HG03135 (cell line): ENCODE data around the gene NACC2.

Experiments
- ATAC-seq: cut with Tn5 transposase; IDR thresholded peaks from one replicate; pipeline ENCODE4 v1.9.1; 2021; ENCODE audit warnings: mild to moderate bottlenecking, moderate library complexity; ENCODE audit not compliant: unreplicated experiment

NACC2 gene, protein sequence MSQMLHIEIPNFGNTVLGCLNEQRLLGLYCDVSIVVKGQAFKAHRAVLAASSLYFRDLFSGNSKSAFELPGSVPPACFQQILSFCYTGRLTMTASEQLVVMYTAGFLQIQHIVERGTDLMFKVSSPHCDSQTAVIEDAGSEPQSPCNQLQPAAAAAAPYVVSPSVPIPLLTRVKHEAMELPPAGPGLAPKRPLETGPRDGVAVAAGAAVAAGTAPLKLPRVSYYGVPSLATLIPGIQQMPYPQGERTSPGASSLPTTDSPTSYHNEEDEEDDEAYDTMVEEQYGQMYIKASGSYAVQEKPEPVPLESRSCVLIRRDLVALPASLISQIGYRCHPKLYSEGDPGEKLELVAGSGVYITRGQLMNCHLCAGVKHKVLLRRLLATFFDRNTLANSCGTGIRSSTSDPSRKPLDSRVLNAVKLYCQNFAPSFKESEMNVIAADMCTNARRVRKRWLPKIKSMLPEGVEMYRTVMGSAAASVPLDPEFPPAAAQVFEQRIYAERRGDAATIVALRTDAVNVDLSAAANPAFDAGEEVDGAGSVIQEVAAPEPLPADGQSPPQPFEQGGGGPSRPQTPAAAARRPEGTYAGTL

DNA sequence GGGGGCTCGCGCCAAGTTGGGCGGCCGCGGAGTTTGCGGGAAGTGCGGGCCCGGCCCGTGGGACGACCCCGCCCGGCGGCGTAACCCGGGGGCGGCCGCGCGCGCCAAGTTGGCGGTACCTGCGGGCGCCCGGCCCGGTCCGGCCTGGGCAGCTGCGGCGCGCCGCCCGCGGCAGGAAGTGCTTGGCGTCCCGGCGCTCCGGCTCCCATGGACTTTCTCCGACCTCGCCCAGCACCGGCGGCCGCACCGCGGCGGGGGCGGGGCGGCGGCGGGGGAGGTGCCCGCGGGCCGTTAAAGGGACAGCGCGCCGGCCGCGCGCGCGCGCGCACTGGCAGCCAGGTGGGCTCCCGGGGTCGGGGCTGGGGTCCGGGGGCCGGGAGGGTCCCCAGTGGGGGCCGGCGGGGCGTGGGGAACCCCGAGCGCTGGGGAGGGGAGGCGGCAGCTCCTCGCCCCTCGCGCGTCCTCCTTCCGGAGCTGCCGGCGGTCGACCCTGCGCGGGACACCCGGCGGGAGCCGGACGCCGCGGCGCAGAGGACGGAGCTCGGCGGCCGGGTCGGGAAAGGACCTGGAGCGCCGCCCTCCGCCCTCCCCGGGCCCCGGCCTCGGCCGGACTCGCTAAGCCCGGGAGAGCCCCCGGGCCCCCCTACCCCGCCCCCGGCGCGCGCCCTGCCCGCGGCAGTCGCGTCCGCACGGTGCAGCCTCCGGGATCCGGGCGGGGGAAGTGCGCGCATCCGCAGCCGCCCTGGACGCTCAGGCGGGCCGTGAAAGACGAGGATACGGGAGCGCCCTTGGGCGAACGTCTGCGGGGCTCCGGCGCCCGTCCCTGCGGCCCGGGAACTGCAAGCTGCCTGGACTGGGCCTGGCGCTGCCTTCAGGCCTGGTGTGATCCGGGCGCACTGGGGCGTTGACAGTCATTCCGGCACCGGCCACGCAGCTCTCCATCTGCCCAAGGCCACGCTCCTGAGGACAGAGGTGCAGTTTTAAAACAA lies at the start of gene NACC2:
Gene NACC2 (minus strand): TSS at position 220 of the 989 bp plus-strand sequence. CDS start 44,768 bp downstream, outside the sequence.
- ATAC-seq, result no peak

DNA sequence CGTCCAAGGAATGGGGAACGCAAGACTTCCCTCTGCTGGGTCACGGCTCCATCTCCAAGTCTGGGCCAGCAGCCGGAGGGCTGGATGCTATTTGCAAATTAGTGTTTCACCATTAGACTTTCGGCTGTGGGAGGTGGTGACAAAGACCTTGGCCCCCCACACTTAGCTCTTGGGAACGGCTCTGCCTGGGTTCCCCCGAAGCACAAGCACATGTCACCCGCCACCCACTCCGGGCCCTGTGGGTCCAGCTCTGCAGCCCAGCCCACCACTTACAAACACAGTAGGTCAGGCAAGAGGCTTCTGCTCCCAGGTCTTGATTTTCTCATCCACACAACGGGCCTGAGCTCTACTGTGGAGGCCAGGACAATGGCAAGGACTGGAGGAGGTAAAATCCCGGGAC lies 49.4 kb upstream of the NACC2 start:
- ATAC-seq, result no peak

DNA sequence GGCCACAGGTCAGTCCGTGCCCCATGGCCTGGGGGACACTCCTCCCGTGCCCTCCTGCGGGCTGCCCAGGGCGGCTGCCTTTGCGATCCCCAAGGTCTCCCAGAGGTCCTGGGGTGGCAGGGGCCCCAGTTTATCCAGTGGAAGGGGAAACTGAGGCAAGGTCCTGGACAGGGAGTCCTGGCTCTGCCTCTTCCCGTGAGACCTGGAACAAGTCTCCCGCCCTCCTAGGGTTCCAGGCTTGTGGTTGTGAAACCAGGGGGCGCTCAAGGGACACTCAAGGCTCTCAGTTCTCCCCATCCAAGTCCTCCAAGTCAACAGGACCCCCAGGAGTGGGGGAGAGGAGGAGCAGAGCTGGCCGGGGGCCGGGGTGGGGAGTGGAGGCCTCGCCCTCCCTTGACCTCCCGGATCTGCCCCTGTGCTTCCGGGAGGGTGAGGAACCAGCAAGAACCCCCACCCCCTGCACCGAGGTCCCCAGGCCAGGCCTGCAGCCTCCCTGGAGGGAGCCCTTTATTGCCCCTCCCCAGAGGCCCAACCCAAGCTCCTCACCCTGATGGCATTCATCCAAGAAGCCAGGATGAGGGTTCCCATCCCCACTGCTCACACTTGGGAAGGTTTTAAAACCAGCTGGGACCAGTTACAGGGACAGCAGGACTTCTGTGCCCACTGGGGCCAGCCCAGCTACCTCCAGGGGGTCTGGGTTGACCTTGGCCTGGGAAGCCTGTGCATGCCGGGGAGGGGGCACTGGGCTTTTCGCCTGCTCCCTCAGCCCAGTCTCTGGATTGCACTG lies 48.3 kb upstream of the NACC2 start:
- no peak for ATAC-seq

DNA sequence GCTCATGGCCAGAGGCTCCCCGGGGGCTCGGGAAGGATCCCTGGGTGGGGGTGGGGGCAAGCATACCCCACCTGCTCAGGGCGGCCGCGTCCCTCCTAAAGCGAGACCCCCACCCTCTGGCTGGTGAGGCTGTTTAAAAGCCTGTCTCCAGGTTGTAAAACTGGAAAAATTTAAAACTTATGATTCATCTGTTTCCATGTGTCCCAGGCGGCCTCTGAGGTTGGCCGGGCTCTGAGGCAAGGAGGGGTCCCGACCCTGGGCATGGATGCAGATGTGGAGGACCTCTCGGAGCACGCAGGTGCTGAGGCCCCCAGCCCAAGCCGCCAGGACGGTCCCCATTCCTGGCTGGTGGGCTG lies 47.7 kb upstream of the NACC2 start:
- no peak for ATAC-seq

DNA sequence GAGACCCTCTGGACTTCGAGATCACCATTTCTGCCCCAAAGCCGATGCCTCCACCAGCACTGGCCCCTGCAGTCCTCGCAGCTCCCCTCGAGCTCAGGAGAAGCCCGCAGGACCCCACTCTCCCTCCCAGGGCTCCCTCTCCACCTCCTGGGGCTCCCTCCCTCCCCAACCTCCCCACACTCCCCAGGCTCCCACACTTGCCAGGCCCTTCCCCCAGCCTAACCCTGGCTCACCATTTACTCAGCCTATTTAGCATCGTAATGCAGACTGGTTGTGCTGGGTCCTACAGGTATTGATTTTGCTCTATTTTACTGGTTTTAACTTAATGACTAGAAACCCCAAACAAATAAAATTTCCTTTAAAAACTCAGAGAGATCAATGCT lies 47.3 kb upstream of the NACC2 start:
- no peak for ATAC-seq

DNA sequence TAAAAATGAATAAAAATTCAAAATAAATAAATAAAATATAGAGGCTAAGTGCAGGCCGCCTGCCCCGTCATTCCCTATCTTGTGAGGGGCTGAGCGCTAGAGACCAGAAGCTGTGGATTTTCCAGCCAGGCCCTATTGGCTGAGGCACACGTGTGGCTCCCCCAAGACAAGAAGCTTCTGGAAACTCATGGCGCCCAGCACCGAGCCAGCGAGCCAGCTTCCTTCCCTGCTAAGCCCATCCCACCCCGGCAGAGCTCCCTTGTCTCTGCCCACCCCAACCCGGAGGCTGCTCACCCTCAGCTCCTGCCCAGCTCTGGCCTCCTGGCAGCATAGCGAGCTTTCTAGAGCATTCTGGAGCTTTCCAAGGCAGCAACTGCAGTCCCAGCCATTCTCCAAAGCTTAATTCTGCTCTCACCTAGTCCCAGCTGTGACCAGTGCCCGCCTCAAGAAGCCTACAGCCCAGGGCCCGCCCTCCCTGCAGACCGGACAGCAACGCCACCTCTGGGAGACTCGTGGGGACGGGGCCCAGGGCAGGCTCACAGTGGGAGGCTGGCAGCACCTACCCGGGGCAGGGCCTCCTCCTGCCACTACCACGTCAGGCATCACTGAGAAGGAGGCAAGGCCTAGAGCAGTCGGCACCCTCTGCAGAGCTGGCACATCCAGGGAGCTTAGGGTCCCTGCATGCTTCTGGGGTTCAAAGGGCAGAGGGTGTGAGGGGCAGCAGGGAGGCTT lies 46.8 kb upstream of the NACC2 start:
- no peak for ATAC-seq

DNA sequence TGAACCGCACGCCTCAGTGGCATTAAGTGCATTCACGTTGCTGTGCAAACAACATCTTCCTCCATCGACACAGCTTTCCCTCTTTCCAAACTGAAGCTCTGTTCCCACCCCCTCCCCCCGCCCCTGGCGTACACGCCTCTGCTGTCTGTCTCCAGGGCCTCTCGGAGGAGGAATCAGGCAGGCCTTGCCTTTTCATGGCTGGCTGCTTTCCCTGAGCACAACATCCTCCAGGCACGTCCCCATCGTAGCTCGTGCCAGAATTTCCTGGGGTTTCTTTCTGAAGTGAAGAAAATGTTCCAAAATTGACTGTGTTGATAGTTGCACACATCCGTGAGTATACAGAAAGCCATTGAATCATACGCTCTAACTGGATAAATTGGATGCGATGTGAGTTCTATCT lies 45.9 kb upstream of the NACC2 start:
- no peak for ATAC-seq

DNA sequence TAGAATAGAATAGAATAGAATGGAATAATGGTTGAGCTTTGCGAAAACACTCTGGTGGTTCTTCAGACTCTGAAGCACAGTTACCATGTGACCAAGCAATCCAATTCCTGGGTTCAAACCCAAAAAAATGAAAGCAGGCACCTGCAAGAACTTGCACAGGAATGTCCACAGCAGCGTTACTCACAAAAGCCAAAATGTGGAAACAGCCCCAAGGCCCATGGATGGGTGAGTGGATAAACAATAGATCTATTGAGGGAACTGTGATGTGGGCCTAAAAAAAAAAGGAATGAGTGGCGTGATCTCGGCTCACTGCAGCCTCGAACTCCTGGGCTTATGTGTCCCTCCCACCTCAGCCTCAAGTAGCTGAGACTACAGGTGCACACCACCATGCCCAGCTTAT lies 45.0 kb upstream of the NACC2 start:
- no peak for ATAC-seq

DNA sequence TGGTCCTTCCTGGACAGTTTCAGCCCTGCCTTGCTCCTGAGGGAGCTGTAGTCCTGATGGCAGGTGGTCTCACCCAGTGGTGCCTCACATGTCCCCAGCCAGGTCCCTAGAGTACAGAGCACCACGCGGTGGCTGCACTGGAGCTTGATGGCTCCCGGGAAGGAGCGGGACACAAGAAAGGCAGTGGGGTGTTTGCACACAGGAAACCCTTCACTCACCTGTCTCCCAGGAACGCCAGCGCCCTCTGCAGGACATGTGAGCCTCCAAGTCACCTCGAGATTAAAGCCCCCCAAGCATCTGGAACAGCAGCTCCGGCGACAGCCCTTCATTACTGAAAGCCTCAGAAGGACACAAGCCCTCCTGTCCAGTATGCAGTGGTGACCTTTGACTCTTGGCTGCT lies 43.5 kb upstream of the NACC2 start:
- ATAC-seq, result no peak

DNA sequence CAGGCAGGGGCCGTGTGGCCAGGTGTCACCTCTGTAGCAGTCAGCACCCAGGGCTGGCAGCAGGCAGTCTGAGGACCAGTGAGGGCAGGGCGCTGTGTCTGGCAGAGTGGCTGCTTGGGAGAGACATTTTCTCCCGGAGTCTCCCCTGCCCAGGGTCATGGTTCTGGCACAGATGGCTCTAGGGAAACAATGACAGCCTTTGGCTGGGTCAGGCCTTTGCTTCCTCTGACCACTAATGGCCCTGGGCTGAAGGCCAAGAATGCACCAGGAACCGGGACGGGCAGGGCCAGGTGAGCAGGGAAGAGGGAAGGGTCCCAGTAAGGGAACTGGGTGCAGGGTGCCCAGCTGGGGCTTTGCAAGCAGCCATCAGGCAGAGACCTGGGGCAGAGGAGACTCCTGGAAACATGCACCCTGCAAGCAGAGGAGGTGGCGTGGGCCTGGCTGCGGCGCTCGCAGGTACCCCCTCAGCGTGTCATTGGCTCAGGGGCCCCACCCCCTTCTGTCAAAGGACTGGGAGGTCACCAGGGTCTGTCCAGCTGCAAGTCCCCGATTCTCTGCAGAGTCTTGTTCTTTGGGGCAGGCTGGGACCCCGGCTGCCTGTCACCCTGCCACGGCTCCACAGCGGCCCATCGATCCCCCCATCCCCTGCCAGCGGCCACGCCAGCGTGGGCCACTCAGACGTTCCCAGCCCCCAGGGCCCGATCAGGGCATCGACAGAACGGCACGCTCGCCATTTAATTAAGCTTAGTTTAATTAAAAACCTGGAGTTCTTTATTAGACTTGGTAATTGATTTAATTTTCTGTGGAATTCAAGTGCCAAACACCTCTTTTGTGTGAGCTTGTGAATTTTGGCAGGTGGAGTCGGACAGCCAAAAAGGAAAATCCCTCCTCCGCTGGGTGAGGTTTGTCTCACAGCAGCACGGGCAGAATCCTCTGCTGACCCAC lies 42.5 kb upstream of the NACC2 start:
- ATAC-seq, result no peak

DNA sequence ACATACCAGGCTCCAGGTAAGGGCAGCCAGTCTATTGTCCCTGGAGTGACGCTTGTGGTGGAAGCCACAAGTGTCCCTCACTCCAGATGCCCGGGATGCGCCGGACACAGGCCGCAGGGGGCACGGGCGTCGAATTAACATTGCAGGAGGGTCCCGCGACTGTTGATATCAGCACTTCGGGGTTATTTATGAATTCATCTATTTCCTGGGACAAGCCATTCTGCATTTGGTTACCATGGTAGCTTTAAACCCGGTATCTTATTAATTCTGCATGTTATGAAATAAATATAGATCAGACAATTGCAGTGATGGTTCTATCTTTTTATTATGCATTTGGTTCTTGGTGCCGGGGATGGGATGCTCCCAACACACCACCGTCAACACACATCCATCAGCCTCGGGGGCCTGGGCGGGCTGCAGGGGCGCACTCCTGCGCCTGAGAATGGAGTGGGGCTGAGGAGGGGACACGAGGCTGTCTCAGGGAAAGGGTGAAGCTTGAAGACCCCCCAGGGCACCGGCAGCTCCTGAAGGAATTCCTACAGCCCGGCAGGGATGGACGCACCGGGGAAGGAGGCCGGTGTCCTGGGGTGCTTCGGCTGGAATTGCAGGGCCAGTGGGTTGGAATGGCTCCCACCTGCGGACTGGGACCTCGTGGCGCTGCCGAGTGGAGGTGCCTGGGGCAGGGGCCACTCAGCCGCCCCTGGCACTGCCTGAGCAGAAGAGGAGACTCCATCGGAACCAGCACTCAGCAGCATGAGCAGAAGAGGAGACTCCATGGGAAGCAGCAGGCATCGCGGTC lies 41.2 kb upstream of the NACC2 start:
- no peak for ATAC-seq

DNA sequence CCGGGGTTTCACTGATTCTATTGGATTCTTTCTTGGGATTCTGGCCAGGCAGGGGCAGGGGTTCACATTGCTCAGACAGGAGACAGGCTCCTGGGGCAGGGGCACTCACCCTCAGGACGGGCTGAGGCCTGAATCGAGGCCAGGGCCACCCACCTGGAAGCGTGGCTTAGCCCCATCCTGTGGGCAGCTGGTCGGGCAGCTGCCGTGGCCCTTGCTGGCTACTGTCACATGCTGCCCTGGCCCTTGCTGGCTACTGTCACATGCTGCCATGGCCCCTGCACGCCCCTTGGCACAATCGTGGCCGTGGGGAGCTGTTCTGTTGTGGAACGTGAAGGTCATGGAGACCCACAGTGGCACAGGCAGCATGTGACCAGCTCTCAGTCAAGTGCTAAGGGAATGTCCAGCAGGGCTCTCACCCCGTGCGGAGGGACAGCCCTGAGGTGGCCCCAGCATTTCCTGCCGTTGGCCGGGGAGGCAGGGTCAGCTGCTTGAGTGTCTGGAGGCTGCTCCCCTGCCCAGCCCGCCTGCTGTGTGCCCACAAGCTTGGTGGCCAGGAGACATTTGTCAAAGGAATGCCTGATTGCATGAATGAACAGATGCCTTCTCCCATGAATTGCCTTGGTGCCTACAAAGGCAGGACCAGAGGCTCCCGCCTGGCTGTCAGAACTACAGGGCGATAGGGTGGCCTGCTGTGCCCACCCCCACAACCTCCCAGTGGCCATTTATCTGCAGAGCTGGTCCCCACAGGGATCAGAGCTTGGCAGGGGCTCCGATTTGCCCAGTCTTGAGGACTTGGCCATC lies 40.4 kb upstream of the NACC2 start:
- ATAC-seq, result no peak

DNA sequence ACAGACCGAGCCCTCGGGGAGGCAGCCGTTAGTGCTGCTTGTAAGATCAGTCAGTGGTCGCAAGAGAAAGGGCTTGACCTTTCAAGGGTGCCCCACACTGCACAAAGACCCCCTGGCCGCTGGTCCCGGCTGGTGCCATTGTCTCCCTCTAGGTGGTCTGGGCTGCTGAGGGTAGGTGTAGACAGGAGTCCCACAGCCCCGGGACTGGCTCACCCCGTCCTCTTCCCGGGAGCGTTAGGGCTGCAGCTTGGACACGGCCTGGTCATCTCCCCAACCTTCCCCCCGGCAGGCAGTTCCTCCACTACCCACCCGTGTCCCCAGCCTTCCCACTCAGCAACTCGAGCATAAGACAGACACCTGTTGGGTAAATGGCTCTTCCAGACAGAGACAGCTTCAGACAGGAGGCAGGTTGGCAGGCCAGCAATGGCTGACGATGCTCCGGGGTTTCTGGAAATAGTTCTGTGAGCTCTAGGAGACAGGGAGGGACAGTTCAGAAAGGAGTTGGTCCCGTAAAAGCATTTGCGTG lies 38.9 kb upstream of the NACC2 start:
- no peak for ATAC-seq

DNA sequence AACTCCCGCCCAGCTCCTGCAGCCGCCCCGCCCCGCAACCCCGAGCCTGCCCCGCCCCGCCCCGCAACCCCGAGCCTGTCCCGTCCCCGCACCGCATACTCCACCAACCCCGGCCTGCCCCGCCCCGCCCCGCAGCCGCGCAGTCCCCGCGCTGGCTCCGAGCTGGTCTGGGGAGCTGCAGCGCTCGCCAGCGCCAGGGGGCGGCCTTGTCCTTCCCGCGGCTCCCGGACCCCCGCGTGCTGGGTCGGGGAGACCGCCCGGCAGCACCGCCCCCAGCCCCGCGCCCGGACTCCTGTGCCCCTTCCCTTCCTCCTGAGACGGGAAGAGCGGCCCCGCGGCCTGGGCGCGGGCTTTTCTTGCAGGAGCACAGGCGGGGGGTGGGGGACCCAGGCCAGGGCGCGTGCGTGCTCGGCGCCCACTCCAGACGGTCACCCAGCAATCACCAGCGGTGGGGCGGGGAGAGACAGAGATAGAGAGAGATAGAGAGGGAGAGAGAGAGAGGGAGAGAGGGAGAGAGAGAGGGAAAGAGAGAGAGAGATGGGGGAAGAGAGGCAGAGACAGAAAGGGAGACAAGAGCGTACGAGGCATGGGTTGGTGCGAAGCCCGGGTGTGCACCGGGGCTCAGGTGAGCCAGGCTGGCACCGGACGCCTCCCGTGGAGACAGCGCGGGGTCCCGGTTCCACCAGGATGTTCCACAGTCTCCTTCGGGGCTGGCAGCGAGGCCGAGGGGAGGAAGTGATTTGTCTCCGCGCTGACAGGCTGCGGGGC lies 38.3 kb upstream of the NACC2 start:
- ATAC-seq, result no peak

DNA sequence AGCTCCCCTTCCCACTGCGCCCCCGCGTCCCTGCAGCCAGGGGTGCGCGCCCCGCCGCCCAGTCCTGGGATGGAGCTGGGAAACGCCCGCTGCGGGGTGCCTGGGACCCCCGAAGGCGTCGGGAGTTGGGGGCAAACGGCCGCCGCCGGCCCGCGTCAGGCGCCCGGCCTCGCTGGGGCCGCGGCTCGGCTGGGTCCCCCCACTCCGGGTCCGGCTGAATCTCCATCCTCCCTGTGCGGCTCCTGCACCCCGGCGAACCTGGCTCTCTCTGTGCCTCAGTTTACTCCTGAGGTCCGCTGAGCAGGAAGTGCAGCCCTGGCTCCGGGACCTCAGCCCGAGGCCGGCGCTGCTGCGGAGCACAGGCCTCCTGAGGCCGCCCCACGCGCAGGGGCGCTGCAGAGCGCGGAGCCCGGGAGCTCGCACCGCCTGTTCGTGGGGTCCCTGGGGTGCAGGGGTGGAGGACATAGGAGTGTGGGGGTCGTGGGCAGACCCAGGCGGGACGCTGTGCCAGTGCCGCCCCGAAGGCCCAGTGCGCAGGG lies 37.5 kb upstream of the NACC2 start:
- ATAC-seq, result no peak
